Neural progenitor cell (in vitro differentiated cells): ENCODE measurements around the gene FNDC11. TPM values are rescaled to one million over a fixed set of nuclear protein-coding genes. Genes with fewer than 3 reads are reported as not detected.

Experiments used
- DNase-seq: peaks from one replicate; pipeline ENCODE4 v3.0.0-alpha.2; 2016; ENCODE audit warnings: low spot score
- H2AFZ ChIP-seq: fragments of 200-600 bp; sonication (generic); replicated peaks from 2 replicates; pipeline ENCODE4 v1.6.1; 2016; ENCODE audit warnings: antibody characterized with exemption
- H3F3A ChIP-seq: fragments of 200-600 bp; sonication (generic); 2 replicates; pipeline ENCODE4 v1.6.1; 2016; ENCODE audit warnings: antibody characterized with exemption, low read depth
- H3K27ac ChIP-seq: fragments of 200-600 bp; sonication (generic); 2 replicates; pipeline ENCODE4 v1.5.1; 2016; ENCODE audit warnings: mild to moderate bottlenecking
- H3K27me3 ChIP-seq: fragments of 200-600 bp; sonication (generic); 2 replicates; pipeline ENCODE4 v1.6.1; 2016; ENCODE audit warnings: mild to moderate bottlenecking, moderate library complexity
- H3K36me3 ChIP-seq: fragments of 200-600 bp; sonication (generic); 2 replicates; pipeline ENCODE4 v1.5.1; 2016
- H3K4me1 ChIP-seq: fragments of 200-600 bp; sonication (generic); 2 replicates; pipeline ENCODE4 v1.6.1; 2016; ENCODE audit warnings: mixed run types
- H3K4me2 ChIP-seq: fragments of 200-600 bp; sonication (generic); 2 replicates; pipeline ENCODE4 v1.6.1; 2016
- H3K4me3 ChIP-seq: fragments of 200-600 bp; sonication (generic); 2 replicates; pipeline ENCODE4 v1.5.1; 2016
- H3K79me2 ChIP-seq: fragments of 200-600 bp; sonication (generic); 2 replicates; pipeline ENCODE4 v1.6.1; 2016; ENCODE audit warnings: low read depth
- H3K9ac ChIP-seq: fragments of 200-600 bp; sonication (generic); 2 replicates; pipeline ENCODE4 v1.6.1; 2016
- H3K9me3 ChIP-seq: fragments of 200-600 bp; sonication (generic); 2 replicates; pipeline ENCODE4 v1.5.1; 2016; ENCODE audit warnings: low read depth
- H4K20me1 ChIP-seq: fragments of 200-600 bp; sonication (generic); 2 replicates; pipeline ENCODE4 v1.6.1; 2016; ENCODE audit warnings: low read depth
- H3K27ac Mint-ChIP-seq: 3 replicates; pipeline ENCODE4 v1.8.0; 2021; ENCODE audit warnings: mixed read lengths
- H3K27me3 Mint-ChIP-seq: 2 replicates; pipeline ENCODE4 v1.8.0; 2022; ENCODE audit warnings: low read depth, mild to moderate bottlenecking, inconsistent platforms, moderate library complexity, mixed read lengths; ENCODE audit not compliant: insufficient read depth
- H3K36me3 Mint-ChIP-seq: 3 replicates; pipeline ENCODE4 v1.8.0; 2021; ENCODE audit warnings: mixed read lengths
- H3K4me1 Mint-ChIP-seq: 3 replicates; pipeline ENCODE4 v1.8.0; 2021; ENCODE audit warnings: mixed read lengths
- H3K4me3 Mint-ChIP-seq: 3 replicates; pipeline ENCODE4 v1.8.0; 2021; ENCODE audit warnings: mild to moderate bottlenecking, moderate library complexity, mixed read lengths
- H3K9me3 Mint-ChIP-seq: 3 replicates; pipeline ENCODE4 v1.8.0; 2020; ENCODE audit warnings: mixed read lengths
- CTCF ChIP-seq: fragments of 200-600 bp; sonication (generic); IDR thresholded peaks from 2 replicates; pipeline ENCODE4 v1.5.1; 2017; ENCODE audit warnings: antibody characterized with exemption, mild to moderate bottlenecking
- EZH2 ChIP-seq: fragments of 200-600 bp; sonication (generic); IDR thresholded peaks from 2 replicates; pipeline ENCODE4 v1.6.1; 2017; ENCODE audit warnings: antibody characterized with exemption, mild to moderate bottlenecking, moderate library complexity
- EZH2phosphoT487 ChIP-seq: fragments of 200-600 bp; sonication (generic); IDR thresholded peaks from 2 replicates; pipeline ENCODE4 v1.6.1; 2017; ENCODE audit warnings: antibody characterized with exemption
- total RNA-seq: library from RNA; depleted of rRNA; stranded (reverse); fragments of >200 nt; gene quantifications from 2 replicates; pipeline ENCODE4 v1.2.3, GENCODE V29; 2015; ENCODE audit warnings: low replicate concordance

The FNDC11 gene
- total RNA-seq, 1 donor from 2014 or later = 0.39 TPM

GRCh38 chr20:63530788-63531160 is 23.2 kb upstream of the FNDC11 start:
- H3K4me2 ChIP-seq = no peak overlapping the region
- no peak overlapping the region for H3K27ac ChIP-seq
- no peak overlapping the region for H3K27ac Mint-ChIP-seq
- peak; percentile 2 for DNase-seq
- TF ChIP-seq EZH2phosphoT487 (no peak), EZH2 (no peak), CTCF (no peak)
- H3K27me3 Mint-ChIP-seq = peaks cover 11% of the 10 kb centered on the region
- H3K9ac ChIP-seq = no peak overlapping the region
- peaks cover 6% of the 10 kb centered on the region for H3F3A ChIP-seq
- H4K20me1 ChIP-seq = no peaks in the 10 kb centered on the region
- no peaks in the 10 kb centered on the region for H3K36me3 ChIP-seq
- H3K4me3 ChIP-seq = no peak overlapping the region
- H3K36me3 Mint-ChIP-seq = no peaks in the 10 kb centered on the region
- H3K9me3 Mint-ChIP-seq = no peaks in the 10 kb centered on the region
- H3K4me1 ChIP-seq = no peaks in the 10 kb centered on the region
- H3K9me3 ChIP-seq = no peaks in the 10 kb centered on the region
- H3K4me3 Mint-ChIP-seq = no peak overlapping the region
- H3K27me3 ChIP-seq = no peaks in the 10 kb centered on the region
- H2AFZ ChIP-seq = no peak overlapping the region
- H3K79me2 ChIP-seq = no peaks in the 10 kb centered on the region
- H3K4me1 Mint-ChIP-seq = peaks cover 7% of the 10 kb centered on the region

DNA sequence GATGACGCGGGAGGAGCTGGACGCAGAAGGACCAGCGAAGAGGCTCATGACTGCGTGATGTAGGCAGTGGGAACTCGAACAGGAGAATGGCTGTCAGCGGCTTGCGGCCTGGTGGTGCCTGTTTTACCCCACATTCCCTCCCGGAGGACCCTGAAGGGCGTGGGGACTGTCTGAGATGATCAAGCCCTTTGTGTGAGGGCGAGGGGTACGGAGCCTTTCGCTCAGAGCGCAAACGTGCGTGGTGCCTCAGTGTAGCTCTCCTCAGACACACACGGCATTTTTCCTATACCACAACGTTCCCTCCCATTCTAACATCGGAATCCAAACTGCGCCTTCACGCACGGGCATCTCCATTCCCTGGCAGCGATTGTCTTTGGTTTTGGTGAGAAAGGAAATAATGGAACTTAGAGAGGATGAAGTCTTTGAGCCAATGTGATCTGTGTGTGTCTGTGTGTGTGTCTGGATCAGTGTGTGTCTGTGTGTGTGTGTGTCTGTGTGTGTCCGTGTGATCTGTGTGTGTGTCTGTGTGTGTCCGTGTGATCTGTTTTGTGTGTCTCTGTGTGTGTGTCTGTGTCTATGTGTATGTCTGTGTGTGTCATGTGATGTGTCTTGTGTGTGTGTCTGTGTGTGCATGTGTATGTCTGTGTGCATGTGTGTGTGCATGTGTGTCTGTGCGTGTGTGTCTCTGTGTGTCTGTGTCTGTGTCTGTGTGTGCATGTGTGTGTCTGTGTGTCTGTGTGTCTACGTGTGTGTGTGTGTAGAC is 22.1 kb upstream of the FNDC11 start:
- Histone ChIP-seq H3K4me2 (no peak overlapping the region), H3K9ac (no peak overlapping the region), H3K9me3 (no peaks in the 10 kb centered on the region), H3K4me3 (no peak overlapping the region), H3K4me1 (no peaks in the 10 kb centered on the region), H3F3A (peaks cover 9% of the 10 kb centered on the region), H2AFZ (no peak overlapping the region), H3K79me2 (no peaks in the 10 kb centered on the region), H3K27ac (no peak overlapping the region), H3K27me3 (no peaks in the 10 kb centered on the region), H4K20me1 (no peaks in the 10 kb centered on the region), H3K36me3 (no peaks in the 10 kb centered on the region)
- H3K4me1 Mint-ChIP-seq = peaks cover 10% of the 10 kb centered on the region
- peak overlapping the region; percentile 27 for H3K4me3 Mint-ChIP-seq
- H3K27ac Mint-ChIP-seq = peak overlapping the region; percentile 1
- no peaks in the 10 kb centered on the region for H3K36me3 Mint-ChIP-seq
- H3K27me3 Mint-ChIP-seq = peaks cover 11% of the 10 kb centered on the region
- TF ChIP-seq CTCF = no peak
- TF ChIP-seq EZH2phosphoT487 = no peak
- no peak for TF ChIP-seq EZH2
- H3K9me3 Mint-ChIP-seq = no peaks in the 10 kb centered on the region
- DNase-seq = peak; percentile 2

GRCh38 chr20:63532449-63532971 is 21.4 kb upstream of the FNDC11 start:
- Histone ChIP-seq H3K9ac (no peak overlapping the region), H4K20me1 (no peaks in the 10 kb centered on the region), H2AFZ (no peak overlapping the region), H3K36me3 (no peaks in the 10 kb centered on the region), H3F3A (peaks cover 3% of the 10 kb centered on the region), H3K4me1 (no peaks in the 10 kb centered on the region), H3K27me3 (no peaks in the 10 kb centered on the region), H3K4me2 (no peak overlapping the region), H3K9me3 (no peaks in the 10 kb centered on the region), H3K79me2 (no peaks in the 10 kb centered on the region), H3K27ac (no peak overlapping the region), H3K4me3 (no peak overlapping the region)
- Mint-ChIP-seq H3K9me3 (no peaks in the 10 kb centered on the region), H3K36me3 (no peaks in the 10 kb centered on the region), H3K27me3 (peaks cover 8% of the 10 kb centered on the region), H3K27ac (no peak overlapping the region), H3K4me1 (peaks cover 10% of the 10 kb centered on the region), H3K4me3 (no peak overlapping the region)
- peak; percentile 0 for DNase-seq
- TF ChIP-seq EZH2 (no peak), CTCF (no peak), EZH2phosphoT487 (no peak)
